Activated naive CD8-positive, alpha-beta T cell treated with anti-CD3 and anti-CD28 coated beads for 36 hours (primary cell): ENCODE measurements around the gene FAM241A. TPM values are rescaled to one million over a fixed set of nuclear protein-coding genes. Genes with fewer than 3 reads are reported as not detected.
A peak's percentile ranks its signal among the peaks of the same experiment; 100 is the strongest.
"Not testable (repeated sequence)": the region's sequence is repeated elsewhere in the genome, so short reads cannot be mapped to it uniquely, and the experiment has no call there.

ENCODE experiments used
- DNase-seq: peaks from one replicate; pipeline ENCODE4 v3.0.0; 2021
- H3K27ac Mint-ChIP-seq: one replicate; pipeline ENCODE4 v1.8.0; 2022; ENCODE audit warnings: mild to moderate bottlenecking, moderate library complexity, mixed read lengths
- H3K27me3 Mint-ChIP-seq: one replicate; pipeline ENCODE4 v1.8.0; 2022; ENCODE audit warnings: mild to moderate bottlenecking, mixed read lengths
- H3K36me3 Mint-ChIP-seq: one replicate; pipeline ENCODE4 v1.8.0; 2021; ENCODE audit warnings: mild to moderate bottlenecking, mixed read lengths
- H3K4me1 Mint-ChIP-seq: one replicate; pipeline ENCODE4 v1.8.0; 2021; ENCODE audit warnings: mixed read lengths
- H3K4me3 Mint-ChIP-seq: one replicate; pipeline ENCODE4 v1.8.0; 2022; ENCODE audit warnings: mild to moderate bottlenecking, moderate library complexity, mixed read lengths
- H3K9me3 Mint-ChIP-seq: one replicate; pipeline ENCODE4 v1.8.0; 2022; ENCODE audit warnings: mixed read lengths
- total RNA-seq, 2 experiments: library from RNA; stranded (reverse); gene quantifications; one replicate each; pipeline ENCODE4 v1.2.3, GENCODE V29; 2021

FAM241A gene
- total RNA-seq = 1 to 10 TPM; 7.4 to 7.5 TPM

GRCh38 chr4:112145326-112145789, at the start of gene FAM241A:
TSS of gene FAM241A (plus strand) at chr4:112145454. CDS start at chr4:112145581, 127 bp downstream.
- Mint-ChIP-seq H3K9me3 (no peaks in the 10 kb centered on the region), H3K4me1 (peaks cover 30% of the 10 kb centered on the region), H3K4me3 (peak within 1 kb of the TSS; percentile 93), H3K27ac (peak within 1 kb of the TSS; percentile 91), H3K27me3 (no peaks in the 10 kb centered on the region), H3K36me3 (peaks cover 24% of the 10 kb centered on the region)
- DNase-seq = peak; percentile 91

DNA sequence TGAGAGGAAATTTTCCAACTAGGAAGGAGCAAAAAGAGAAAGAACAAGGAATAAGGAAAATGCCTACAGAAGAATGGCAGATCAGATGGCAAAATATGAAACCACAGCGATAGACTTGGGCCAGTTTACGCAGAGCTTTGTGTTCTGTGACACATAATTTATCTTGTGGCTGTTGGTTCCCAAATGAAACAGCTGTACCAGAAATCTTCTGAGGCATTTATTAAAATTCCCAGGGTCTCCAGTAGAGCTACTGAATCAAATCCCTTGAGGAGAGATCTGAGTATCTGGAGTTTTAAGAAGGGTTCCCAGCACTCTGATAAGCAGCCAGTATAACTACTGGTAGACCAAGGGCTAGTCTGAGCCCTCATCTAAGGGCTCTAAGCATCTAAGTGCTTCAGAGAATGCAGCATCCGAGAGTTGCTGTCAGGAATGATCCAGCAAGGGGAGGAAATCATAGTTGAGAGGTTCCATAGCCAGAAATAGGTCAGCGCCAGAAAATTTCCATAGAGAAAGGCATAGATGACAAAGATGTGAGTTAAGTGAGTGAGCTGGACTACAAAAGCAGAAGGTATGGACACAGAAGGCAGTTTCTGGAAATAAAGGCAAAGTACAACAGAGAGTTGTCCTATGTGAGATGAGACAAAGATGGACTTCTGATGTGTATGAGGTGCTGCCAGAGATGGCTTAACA, 46.3 kb upstream of the FAM241A start:
- no peaks in the 10 kb centered on the region for H3K27me3 Mint-ChIP-seq
- no peak overlapping the region for H3K4me3 Mint-ChIP-seq
- H3K27ac Mint-ChIP-seq = no peak overlapping the region
- peaks cover 5% of the 10 kb centered on the region for H3K4me1 Mint-ChIP-seq
- no peak for DNase-seq
- H3K9me3 Mint-ChIP-seq = no peaks in the 10 kb centered on the region
- no peaks in the 10 kb centered on the region for H3K36me3 Mint-ChIP-seq

- Mint-ChIP-seq H3K4me1 (peaks cover 5% of the 10 kb centered on the region), H3K27me3 (no peaks in the 10 kb centered on the region), H3K4me3 (no peak overlapping the region), H3K27ac (no peak overlapping the region), H3K36me3 (no peaks in the 10 kb centered on the region), H3K9me3 (no peaks in the 10 kb centered on the region)
- DNase-seq = no peak
Observed at GRCh38 chr4:112099701-112100297, 45.5 kb upstream of the FAM241A start.

- H3K27me3 Mint-ChIP-seq = no peaks in the 10 kb centered on the region
- peaks cover 9% of the 10 kb centered on the region for H3K4me1 Mint-ChIP-seq
- H3K9me3 Mint-ChIP-seq = no peaks in the 10 kb centered on the region
- H3K36me3 Mint-ChIP-seq = no peaks in the 10 kb centered on the region
- no peak overlapping the region for H3K27ac Mint-ChIP-seq
- no peak overlapping the region for H3K4me3 Mint-ChIP-seq
- no peak for DNase-seq
Observed at GRCh38 chr4:112102875-112103370, 42.3 kb upstream of the FAM241A start.

DNA sequence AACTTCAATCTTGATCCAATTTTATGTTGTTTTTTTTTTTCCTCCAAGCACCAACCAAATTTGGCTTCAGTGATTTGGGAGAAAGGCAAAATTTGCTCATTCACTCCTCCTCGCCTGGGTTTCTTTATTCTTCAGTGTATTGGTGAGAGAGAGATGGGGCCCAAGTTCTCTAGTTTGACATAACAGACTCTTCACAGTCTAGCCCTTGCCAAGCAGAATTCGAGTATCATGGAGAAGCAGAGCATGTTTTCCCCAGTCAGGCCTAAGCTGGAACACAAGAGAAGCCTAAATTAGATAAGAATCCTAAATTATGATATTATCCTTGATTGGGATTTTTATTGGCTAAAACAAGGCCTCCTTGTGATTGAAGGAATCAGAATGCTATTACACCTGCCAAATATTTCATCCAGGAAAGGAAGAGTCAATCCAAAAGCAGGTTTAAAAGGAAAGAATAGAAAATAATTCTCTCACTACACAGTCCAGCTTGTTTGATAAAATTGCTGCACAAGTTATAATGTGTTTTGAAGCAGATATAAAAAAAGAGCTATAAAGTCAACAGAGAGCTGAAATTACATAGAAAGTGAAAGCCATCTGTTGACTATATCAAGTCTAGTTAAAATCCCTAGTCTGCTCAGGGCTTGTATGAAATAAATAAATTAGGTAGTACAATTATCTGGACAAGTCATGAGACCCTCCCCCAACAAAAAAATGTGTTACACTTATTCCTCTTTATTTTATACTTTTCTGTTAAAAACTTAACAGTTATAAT, 39.9 kb upstream of the FAM241A start:
- Mint-ChIP-seq H3K9me3 (no peaks in the 10 kb centered on the region), H3K27ac (no peak overlapping the region), H3K4me3 (no peak overlapping the region), H3K4me1 (peaks cover 16% of the 10 kb centered on the region), H3K36me3 (no peaks in the 10 kb centered on the region), H3K27me3 (no peaks in the 10 kb centered on the region)
- no peak for DNase-seq

GRCh38 chr4:112109360-112110058, 35.7 kb upstream of the FAM241A start:
- H3K9me3 Mint-ChIP-seq = no peaks in the 10 kb centered on the region
- no peak overlapping the region for H3K27ac Mint-ChIP-seq
- H3K36me3 Mint-ChIP-seq = no peaks in the 10 kb centered on the region
- peaks cover 16% of the 10 kb centered on the region for H3K4me1 Mint-ChIP-seq
- no peak for DNase-seq
- H3K4me3 Mint-ChIP-seq = no peak overlapping the region
- no peaks in the 10 kb centered on the region for H3K27me3 Mint-ChIP-seq

DNA sequence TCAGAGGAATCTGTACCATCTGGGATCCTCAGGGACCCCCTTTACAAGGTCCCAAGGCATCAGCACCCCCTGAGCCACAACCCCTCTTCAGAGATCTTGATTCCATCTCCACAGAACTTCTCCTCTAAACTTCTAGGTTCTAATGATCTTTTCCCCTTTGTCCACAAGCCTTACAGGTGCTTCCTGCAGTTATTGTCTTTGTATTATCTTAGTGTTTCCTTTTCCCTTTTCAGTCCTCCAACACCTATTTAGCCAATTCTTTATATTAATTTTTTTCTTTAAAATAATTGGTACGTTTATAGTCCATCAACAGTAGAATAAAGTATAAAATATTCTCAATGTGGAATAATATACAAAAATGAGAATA, 35.2 kb upstream of the FAM241A start:
- no peak for DNase-seq
- Mint-ChIP-seq H3K27ac (no peak overlapping the region), H3K36me3 (no peaks in the 10 kb centered on the region), H3K9me3 (no peaks in the 10 kb centered on the region), H3K4me1 (peaks cover 16% of the 10 kb centered on the region), H3K27me3 (no peaks in the 10 kb centered on the region), H3K4me3 (no peak overlapping the region)

GRCh38 chr4:112111306-112111705, 33.9 kb upstream of the FAM241A start:
- no peak for DNase-seq
- no peak overlapping the region for H3K27ac Mint-ChIP-seq
- no peaks in the 10 kb centered on the region for H3K36me3 Mint-ChIP-seq
- no peaks in the 10 kb centered on the region for H3K9me3 Mint-ChIP-seq
- peaks cover 14% of the 10 kb centered on the region for H3K4me1 Mint-ChIP-seq
- no peak overlapping the region for H3K4me3 Mint-ChIP-seq
- no peaks in the 10 kb centered on the region for H3K27me3 Mint-ChIP-seq

DNA sequence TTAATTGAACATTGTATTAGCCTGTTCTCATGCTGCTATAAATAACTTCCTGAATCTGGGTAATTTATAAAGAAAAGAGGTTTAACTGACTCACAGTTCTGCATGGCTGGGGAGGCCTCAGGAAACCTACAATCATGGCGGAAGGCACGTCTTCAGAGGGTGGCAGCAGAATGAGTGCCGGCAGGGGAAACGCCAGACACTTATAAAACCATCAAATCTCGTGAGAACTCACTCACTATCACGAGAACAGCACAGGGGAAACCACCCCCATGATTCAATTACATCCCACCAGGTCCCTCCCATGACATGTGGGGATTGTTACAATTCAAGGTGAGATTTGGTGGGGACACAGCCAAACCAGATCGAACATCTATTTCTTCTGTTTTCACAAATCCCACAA, 33.2 kb upstream of the FAM241A start:
- not testable (repeated sequence) for H3K27ac Mint-ChIP-seq, H3K27me3 Mint-ChIP-seq, H3K9me3 Mint-ChIP-seq, H3K36me3 Mint-ChIP-seq, H3K4me3 Mint-ChIP-seq, DNase-seq
- H3K4me1 Mint-ChIP-seq = peaks cover 14% of the 10 kb centered on the region

GRCh38 chr4:112112590-112113170, 32.6 kb upstream of the FAM241A start:
- no peaks in the 10 kb centered on the region for H3K9me3 Mint-ChIP-seq

DNA sequence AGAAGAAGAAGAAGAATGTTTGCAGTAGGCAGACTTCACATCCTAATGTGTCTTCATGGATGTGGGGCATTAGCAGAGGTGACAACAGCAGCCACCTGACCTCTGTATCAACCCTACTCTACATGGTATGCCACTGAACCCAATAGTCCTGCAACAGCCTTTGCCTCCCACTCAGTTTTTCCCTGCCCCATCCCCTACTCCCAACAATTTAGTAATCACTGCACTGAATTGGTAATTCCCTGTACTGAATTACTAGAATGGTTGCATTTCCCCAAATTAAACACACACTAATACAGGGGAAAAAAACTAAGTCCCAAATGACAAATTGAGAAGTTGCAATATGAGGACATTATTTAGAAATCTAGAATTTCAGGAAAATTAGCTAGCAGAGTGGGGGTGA, 31.4 kb upstream of the FAM241A start:
- H3K27me3 Mint-ChIP-seq = no peaks in the 10 kb centered on the region

More at GRCh38 chr4:112112590-112113170, 32.6 kb upstream of the FAM241A start:
- Mint-ChIP-seq H3K27ac (no peak overlapping the region), H3K36me3 (no peaks in the 10 kb centered on the region), H3K27me3 (no peaks in the 10 kb centered on the region), H3K4me3 (no peak overlapping the region), H3K4me1 (peaks cover 14% of the 10 kb centered on the region)
- no peak for DNase-seq

GRCh38 chr4:112114452-112114851, 30.8 kb upstream of the FAM241A start:
- H3K27me3 Mint-ChIP-seq = no peaks in the 10 kb centered on the region
- no peaks in the 10 kb centered on the region for H3K9me3 Mint-ChIP-seq
- no peak for DNase-seq
- H3K4me1 Mint-ChIP-seq = peaks cover 16% of the 10 kb centered on the region
- H3K27ac Mint-ChIP-seq = no peak overlapping the region
- no peaks in the 10 kb centered on the region for H3K36me3 Mint-ChIP-seq
- H3K4me3 Mint-ChIP-seq = no peak overlapping the region

More for the DNA sequence above, 31.4 kb upstream of the FAM241A start:
- Mint-ChIP-seq H3K4me1 (peaks cover 17% of the 10 kb centered on the region), H3K27ac (no peak overlapping the region), H3K9me3 (no peaks in the 10 kb centered on the region), H3K4me3 (no peak overlapping the region), H3K36me3 (no peaks in the 10 kb centered on the region)
- DNase-seq = no peak

GRCh38 chr4:112118742-112119352, 26.4 kb upstream of the FAM241A start:
- H3K36me3 Mint-ChIP-seq = peaks cover 6% of the 10 kb centered on the region
- peaks cover under 1% of the 10 kb centered on the region for H3K27me3 Mint-ChIP-seq
- H3K4me1 Mint-ChIP-seq = peaks cover 21% of the 10 kb centered on the region
- H3K4me3 Mint-ChIP-seq = peak overlapping the region; percentile 34
- peaks cover 5% of the 10 kb centered on the region for H3K9me3 Mint-ChIP-seq
- no peak for DNase-seq
- peak overlapping the region; percentile 97 for H3K27ac Mint-ChIP-seq

DNA sequence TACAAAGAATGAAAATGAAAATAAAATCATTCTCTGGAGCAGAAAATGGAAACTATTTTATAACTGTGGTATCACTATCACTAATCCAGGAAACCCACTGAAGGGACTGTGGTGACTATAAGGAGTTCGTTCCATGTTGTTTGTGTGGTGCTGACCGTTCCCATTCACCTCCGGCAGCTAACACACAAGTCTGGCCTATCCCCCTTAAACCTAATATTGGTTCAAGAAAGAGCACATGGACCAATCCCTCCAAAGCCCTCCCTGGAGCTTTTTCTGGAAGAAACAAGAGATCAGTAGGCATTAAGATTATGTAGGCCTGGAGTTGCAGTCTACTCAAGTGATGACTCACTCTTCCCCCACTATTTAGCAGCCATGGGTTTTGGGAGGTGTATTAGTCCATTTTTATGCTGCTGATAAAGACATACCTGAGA, 25.9 kb upstream of the FAM241A start:
- H3K4me1 Mint-ChIP-seq = peaks cover 21% of the 10 kb centered on the region
- H3K36me3 Mint-ChIP-seq = peaks cover 6% of the 10 kb centered on the region
- H3K4me3 Mint-ChIP-seq = peak overlapping the region; percentile 42
- peak overlapping the region; percentile 97 for H3K27ac Mint-ChIP-seq
- peak; percentile 30 for DNase-seq
- H3K27me3 Mint-ChIP-seq = peaks cover 6% of the 10 kb centered on the region
- H3K9me3 Mint-ChIP-seq = peaks cover 5% of the 10 kb centered on the region
